ENCODE data around the gene RELN.

Gene RELN

GRCh38 chr7:103865442-103865841 lies 124.0 kb downstream of the RELN start:
- Histone ChIP-seq H3K4me3 (ENCODE audit: low read length) (no peak overlapping the region), H3K36me3 (ENCODE audit: insufficient read depth, low read length) (no peaks in the 10 kb centered on the region), H3K9me3 (ENCODE audit: low read length) (no peaks in the 10 kb centered on the region), H3K4me1 (ENCODE audit: insufficient read depth, low read length) (no peaks in the 10 kb centered on the region), H3K27me3 (ENCODE audit: insufficient read depth, low read length) (no peaks in the 10 kb centered on the region), H2AFZ (ENCODE audit: low read depth, low read length) (no peak overlapping the region)

GRCh38 chr7:103862302-103863035 lies 127.0 kb downstream of the RELN start:
- H3K4me3 ChIP-seq (ENCODE audit: low read length) = no peak overlapping the region
- H3K36me3 ChIP-seq (ENCODE audit: insufficient read depth, low read length) = no peaks in the 10 kb centered on the region
- H3K27me3 ChIP-seq (ENCODE audit: insufficient read depth, low read length) = no peaks in the 10 kb centered on the region
- no peak overlapping the region for H2AFZ ChIP-seq (ENCODE audit: low read depth, low read length)
- H3K9me3 ChIP-seq (ENCODE audit: low read length) = no peaks in the 10 kb centered on the region
- no peaks in the 10 kb centered on the region for H3K4me1 ChIP-seq (ENCODE audit: insufficient read depth, low read length)

GRCh38 chr7:103859709-103860108 lies 129.7 kb downstream of the RELN start:
- H3K36me3 ChIP-seq (ENCODE audit: insufficient read depth, low read length) = no peaks in the 10 kb centered on the region

GRCh38 chr7:103857435-103857834 lies 132.0 kb downstream of the RELN start:
- Histone ChIP-seq H3K4me3 (ENCODE audit: low read length) (no peak overlapping the region), H3K9me3 (ENCODE audit: low read length) (no peaks in the 10 kb centered on the region), H3K27me3 (ENCODE audit: insufficient read depth, low read length) (no peaks in the 10 kb centered on the region), H2AFZ (ENCODE audit: low read depth, low read length) (no peak overlapping the region), H3K4me1 (ENCODE audit: insufficient read depth, low read length) (no peaks in the 10 kb centered on the region), H3K36me3 (ENCODE audit: insufficient read depth, low read length) (no peaks in the 10 kb centered on the region)

More at GRCh38 chr7:103859709-103860108, 129.7 kb downstream of the RELN start:
- no peak overlapping the region for H3K4me3 ChIP-seq (ENCODE audit: low read length)
- H3K27me3 ChIP-seq (ENCODE audit: insufficient read depth, low read length) = no peaks in the 10 kb centered on the region
- no peak overlapping the region for H2AFZ ChIP-seq (ENCODE audit: low read depth, low read length)
- no peaks in the 10 kb centered on the region for H3K4me1 ChIP-seq (ENCODE audit: insufficient read depth, low read length)
- H3K9me3 ChIP-seq (ENCODE audit: low read length) = no peaks in the 10 kb centered on the region

GRCh38 chr7:103856929-103857328 lies 132.5 kb downstream of the RELN start:
- no peaks in the 10 kb centered on the region for H3K9me3 ChIP-seq (ENCODE audit: low read length)
- no peak overlapping the region for H3K4me3 ChIP-seq (ENCODE audit: low read length)
- H3K36me3 ChIP-seq (ENCODE audit: insufficient read depth, low read length) = no peaks in the 10 kb centered on the region
- H3K27me3 ChIP-seq (ENCODE audit: insufficient read depth, low read length) = no peaks in the 10 kb centered on the region
- no peak overlapping the region for H2AFZ ChIP-seq (ENCODE audit: low read depth, low read length)
- no peaks in the 10 kb centered on the region for H3K4me1 ChIP-seq (ENCODE audit: insufficient read depth, low read length)

GRCh38 chr7:103855671-103856070 lies 133.8 kb downstream of the RELN start:
- Histone ChIP-seq H3K36me3 (ENCODE audit: insufficient read depth, low read length) (no peaks in the 10 kb centered on the region), H3K4me3 (ENCODE audit: low read length) (no peak overlapping the region), H3K27me3 (ENCODE audit: insufficient read depth, low read length) (no peaks in the 10 kb centered on the region), H2AFZ (ENCODE audit: low read depth, low read length) (no peak overlapping the region), H3K9me3 (ENCODE audit: low read length) (no peaks in the 10 kb centered on the region), H3K4me1 (ENCODE audit: insufficient read depth, low read length) (no peaks in the 10 kb centered on the region)

GRCh38 chr7:103854611-103855010 lies 134.8 kb downstream of the RELN start:
- Histone ChIP-seq H2AFZ (ENCODE audit: low read depth, low read length) (no peak overlapping the region), H3K27me3 (ENCODE audit: insufficient read depth, low read length) (no peaks in the 10 kb centered on the region), H3K4me3 (ENCODE audit: low read length) (no peak overlapping the region), H3K4me1 (ENCODE audit: insufficient read depth, low read length) (no peaks in the 10 kb centered on the region), H3K36me3 (ENCODE audit: insufficient read depth, low read length) (no peaks in the 10 kb centered on the region), H3K9me3 (ENCODE audit: low read length) (no peaks in the 10 kb centered on the region)

GRCh38 chr7:103851357-103851756 lies 138.1 kb downstream of the RELN start:
- H3K9me3 ChIP-seq (ENCODE audit: low read length) = no peaks in the 10 kb centered on the region
- no peaks in the 10 kb centered on the region for H3K4me1 ChIP-seq (ENCODE audit: insufficient read depth, low read length)
- H2AFZ ChIP-seq (ENCODE audit: low read depth, low read length) = no peak overlapping the region
- H3K27me3 ChIP-seq (ENCODE audit: insufficient read depth, low read length) = no peaks in the 10 kb centered on the region
- no peak overlapping the region for H3K4me3 ChIP-seq (ENCODE audit: low read length)
- H3K36me3 ChIP-seq (ENCODE audit: insufficient read depth, low read length) = no peaks in the 10 kb centered on the region

- no peak overlapping the region for H2AFZ ChIP-seq (ENCODE audit: low read depth, low read length)
- H3K4me3 ChIP-seq (ENCODE audit: low read length) = no peak overlapping the region
- H3K4me1 ChIP-seq (ENCODE audit: insufficient read depth, low read length) = no peaks in the 10 kb centered on the region
- no peaks in the 10 kb centered on the region for H3K27me3 ChIP-seq (ENCODE audit: insufficient read depth, low read length)
- H3K9me3 ChIP-seq (ENCODE audit: low read length) = no peaks in the 10 kb centered on the region
- H3K36me3 ChIP-seq (ENCODE audit: insufficient read depth, low read length) = no peaks in the 10 kb centered on the region
Observed at GRCh38 chr7:103843689-103844480, 145.6 kb downstream of the RELN start.

GRCh38 chr7:103833401-103833800 lies 156.1 kb downstream of the RELN start:
- Histone ChIP-seq H3K4me1 (ENCODE audit: insufficient read depth, low read length) (no peaks in the 10 kb centered on the region), H3K36me3 (ENCODE audit: insufficient read depth, low read length) (no peaks in the 10 kb centered on the region), H3K9me3 (ENCODE audit: low read length) (no peaks in the 10 kb centered on the region), H3K4me3 (ENCODE audit: low read length) (no peak overlapping the region), H2AFZ (ENCODE audit: low read depth, low read length) (no peak overlapping the region), H3K27me3 (ENCODE audit: insufficient read depth, low read length) (no peaks in the 10 kb centered on the region)

GRCh38 chr7:103832438-103832837 lies 157.0 kb downstream of the RELN start:
- Histone ChIP-seq H3K4me1 (ENCODE audit: insufficient read depth, low read length) (no peaks in the 10 kb centered on the region), H3K36me3 (ENCODE audit: insufficient read depth, low read length) (no peaks in the 10 kb centered on the region), H2AFZ (ENCODE audit: low read depth, low read length) (no peak overlapping the region), H3K9me3 (ENCODE audit: low read length) (no peaks in the 10 kb centered on the region), H3K4me3 (ENCODE audit: low read length) (no peak overlapping the region), H3K27me3 (ENCODE audit: insufficient read depth, low read length) (no peaks in the 10 kb centered on the region)

- Histone ChIP-seq H3K4me1 (ENCODE audit: insufficient read depth, low read length) (no peaks in the 10 kb centered on the region), H3K36me3 (ENCODE audit: insufficient read depth, low read length) (no peaks in the 10 kb centered on the region), H3K27me3 (ENCODE audit: insufficient read depth, low read length) (no peaks in the 10 kb centered on the region), H2AFZ (ENCODE audit: low read depth, low read length) (no peak overlapping the region), H3K9me3 (ENCODE audit: low read length) (no peaks in the 10 kb centered on the region), H3K4me3 (ENCODE audit: low read length) (no peak overlapping the region)
Observed at GRCh38 chr7:103824251-103824650, 165.2 kb downstream of the RELN start.

- no peaks in the 10 kb centered on the region for H3K9me3 ChIP-seq (ENCODE audit: low read length)
- no peaks in the 10 kb centered on the region for H3K27me3 ChIP-seq (ENCODE audit: insufficient read depth, low read length)
- no peak overlapping the region for H2AFZ ChIP-seq (ENCODE audit: low read depth, low read length)
- no peaks in the 10 kb centered on the region for H3K4me1 ChIP-seq (ENCODE audit: insufficient read depth, low read length)
- no peaks in the 10 kb centered on the region for H3K36me3 ChIP-seq (ENCODE audit: insufficient read depth, low read length)
- no peak overlapping the region for H3K4me3 ChIP-seq (ENCODE audit: low read length)
Observed at GRCh38 chr7:103823084-103823483, 166.4 kb downstream of the RELN start.

All from neuron (in vitro differentiated cells).